MM.1S (cell line): Measurements from ENCODE around the gene MFSD1.

Experiments
- DNase-seq: peaks from one replicate; pipeline ENCODE4 v3.0.0-alpha.2; 2015
- H2AFZ ChIP-seq: fragments of 300-600 bp; sonication (generic); 2 replicates; pipeline ENCODE4 v1.6.0; 2016; ENCODE audit warnings: antibody characterized with exemption, low read length
- H3F3A ChIP-seq: fragments of 300-600 bp; sonication (generic); 2 replicates; pipeline ENCODE4 v1.6.1; 2016; ENCODE audit warnings: mild to moderate bottlenecking, antibody characterized with exemption, low read length, moderate library complexity, mixed read lengths; ENCODE audit not compliant: insufficient read depth
- H3K27ac ChIP-seq: fragments of 300-600 bp; sonication (generic); 2 replicates; pipeline ENCODE4 v1.5.1; 2016; ENCODE audit warnings: mild to moderate bottlenecking, low read length
- H3K27me3 ChIP-seq: fragments of 300-600 bp; sonication (generic); replicated peaks from 2 replicates; pipeline ENCODE4 v1.6.0; 2016; ENCODE audit warnings: low read length; ENCODE audit not compliant: insufficient read depth
- H3K36me3 ChIP-seq: fragments of 300-600 bp; sonication (generic); replicated peaks from 2 replicates; pipeline ENCODE4 v1.6.1; 2016; ENCODE audit warnings: mild to moderate bottlenecking, low read length, mixed read lengths; ENCODE audit not compliant: insufficient read depth
- H3K4me1 ChIP-seq: fragments of 300-600 bp; sonication (generic); 2 replicates; pipeline ENCODE4 v1.6.1; 2016; ENCODE audit warnings: low read length, mixed read lengths
- H3K4me2 ChIP-seq: fragments of 300-600 bp; sonication (generic); 2 replicates; pipeline ENCODE4 v1.6.0; 2016; ENCODE audit warnings: low read depth, low read length
- H3K4me3 ChIP-seq: fragments of 300-600 bp; sonication (generic); 2 replicates; pipeline ENCODE4 v1.5.1; 2016; ENCODE audit warnings: low read length, mixed read lengths
- H3K79me2 ChIP-seq: fragments of 300-600 bp; sonication (generic); 2 replicates; pipeline ENCODE4 v1.6.1; 2016; ENCODE audit warnings: mixed run types, low read length, mixed read lengths
- H3K9ac ChIP-seq: fragments of 300-600 bp; sonication (generic); 2 replicates; pipeline ENCODE4 v1.6.1; 2016; ENCODE audit warnings: low read length, mixed read lengths
- H3K9me2 ChIP-seq: fragments of 300-600 bp; sonication (generic); replicated peaks from 2 replicates; pipeline ENCODE4 v1.6.1; 2016; ENCODE audit warnings: mild to moderate bottlenecking, low read length, mixed read lengths; ENCODE audit not compliant: insufficient read depth
- H3K9me3 ChIP-seq: fragments of 300-600 bp; sonication (generic); replicated peaks from 2 replicates; pipeline ENCODE4 v1.6.1; 2016; ENCODE audit warnings: mild to moderate bottlenecking, low read length, mixed read lengths; ENCODE audit not compliant: insufficient read depth
- H4K20me1 ChIP-seq: fragments of 300-600 bp; sonication (generic); 2 replicates; pipeline ENCODE4 v1.6.1; 2016; ENCODE audit warnings: mild to moderate bottlenecking, low read length, moderate library complexity, mixed read lengths; ENCODE audit not compliant: insufficient read depth
- EZH2 ChIP-seq: fragments of 300-600 bp; sonication (generic); optimal IDR thresholded peaks from 2 replicates; pipeline ENCODE3; 2017; ENCODE audit warnings: low read depth, mild to moderate bottlenecking, antibody characterized with exemption, low read length, mixed read lengths
- EZH2phosphoT487 ChIP-seq: fragments of 300-600 bp; sonication (generic); IDR thresholded peaks from 2 replicates; pipeline ENCODE4 v1.6.1; 2018; ENCODE audit warnings: antibody characterized with exemption, low read length
- TF ChIP-seq, protein P1 (sequence below): fragments of 300-600 bp; sonication (generic); IDR thresholded peaks from 2 replicates; pipeline ENCODE4 v1.5.1; 2016; ENCODE audit warnings: antibody characterized with exemption, low read length, mixed read lengths

The MFSD1 gene

DNA sequence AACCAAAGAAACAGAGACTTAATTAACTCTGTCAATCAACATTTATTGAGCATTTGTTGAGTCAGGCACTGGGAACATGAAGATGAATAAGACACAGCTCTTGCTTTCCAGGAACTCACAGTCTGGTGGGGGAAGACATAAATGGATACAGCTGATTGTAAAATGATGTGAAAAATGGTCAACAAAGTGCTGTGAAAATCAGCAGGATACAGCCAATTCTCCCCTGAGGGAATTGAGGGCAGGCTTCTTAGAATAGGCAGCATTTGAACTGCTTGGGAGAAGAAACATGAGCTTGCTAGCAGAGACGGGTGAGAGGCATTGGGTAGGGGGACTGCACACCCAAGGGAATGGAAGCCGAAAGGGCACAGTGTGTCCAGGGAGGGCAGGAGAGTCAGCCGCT is 41.1 kb downstream of the MFSD1 start:
- Histone ChIP-seq H3K36me3 (no peaks in the 10 kb centered on the region), H2AFZ (no peak overlapping the region), H3K27me3 (no peaks in the 10 kb centered on the region), H3F3A (no peaks in the 10 kb centered on the region; the same call in 1 of the 2 replicates), H3K4me1 (peaks cover 20% of the 10 kb centered on the region), H3K9ac (no peak overlapping the region), H3K9me2 (no peaks in the 10 kb centered on the region), H4K20me1 (no peaks in the 10 kb centered on the region), H3K9me3 (no peaks in the 10 kb centered on the region), H3K79me2 (no peaks in the 10 kb centered on the region), H3K27ac (no peak overlapping the region), H3K4me2 (no peak overlapping the region), H3K4me3 (no peak overlapping the region)
- DNase-seq: no peak
- TF ChIP-seq EZH2phosphoT487 (no peak), EZH2 (no peak)
- TF ChIP-seq, protein P1, sequence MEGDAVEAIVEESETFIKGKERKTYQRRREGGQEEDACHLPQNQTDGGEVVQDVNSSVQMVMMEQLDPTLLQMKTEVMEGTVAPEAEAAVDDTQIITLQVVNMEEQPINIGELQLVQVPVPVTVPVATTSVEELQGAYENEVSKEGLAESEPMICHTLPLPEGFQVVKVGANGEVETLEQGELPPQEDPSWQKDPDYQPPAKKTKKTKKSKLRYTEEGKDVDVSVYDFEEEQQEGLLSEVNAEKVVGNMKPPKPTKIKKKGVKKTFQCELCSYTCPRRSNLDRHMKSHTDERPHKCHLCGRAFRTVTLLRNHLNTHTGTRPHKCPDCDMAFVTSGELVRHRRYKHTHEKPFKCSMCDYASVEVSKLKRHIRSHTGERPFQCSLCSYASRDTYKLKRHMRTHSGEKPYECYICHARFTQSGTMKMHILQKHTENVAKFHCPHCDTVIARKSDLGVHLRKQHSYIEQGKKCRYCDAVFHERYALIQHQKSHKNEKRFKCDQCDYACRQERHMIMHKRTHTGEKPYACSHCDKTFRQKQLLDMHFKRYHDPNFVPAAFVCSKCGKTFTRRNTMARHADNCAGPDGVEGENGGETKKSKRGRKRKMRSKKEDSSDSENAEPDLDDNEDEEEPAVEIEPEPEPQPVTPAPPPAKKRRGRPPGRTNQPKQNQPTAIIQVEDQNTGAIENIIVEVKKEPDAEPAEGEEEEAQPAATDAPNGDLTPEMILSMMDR: no peak

GRCh38 chr3:158845765-158846350 is 44.0 kb downstream of the MFSD1 start:
- H3K36me3 ChIP-seq: no peaks in the 10 kb centered on the region
- no peaks in the 10 kb centered on the region for H3K9me2 ChIP-seq
- no peak overlapping the region for H3K27ac ChIP-seq
- peaks cover 31% of the 10 kb centered on the region for H3K4me1 ChIP-seq
- H3F3A ChIP-seq: no peaks in the 10 kb centered on the region; the same call in 1 of the 2 replicates
- H3K9ac ChIP-seq: no peak overlapping the region
- H3K4me2 ChIP-seq: peak overlapping the region; percentile 31
- H2AFZ ChIP-seq: peak overlapping the region; percentile 32
- no peaks in the 10 kb centered on the region for H3K9me3 ChIP-seq
- H4K20me1 ChIP-seq: no peaks in the 10 kb centered on the region
- no peaks in the 10 kb centered on the region for H3K79me2 ChIP-seq
- DNase-seq: peak; percentile 80
- TF ChIP-seq EZH2phosphoT487: no peak
- TF ChIP-seq EZH2: no peak
- TF ChIP-seq, protein P1: peak; percentile 85
- H3K27me3 ChIP-seq: no peaks in the 10 kb centered on the region
- H3K4me3 ChIP-seq: no peak overlapping the region

- H3K4me1 ChIP-seq: peaks cover 31% of the 10 kb centered on the region
- peak; percentile 89 for DNase-seq
- 0 out of 2 replicates have a peak overlapping the region, but pooled peaks have one; percentile 11 for H3K4me3 ChIP-seq
- H3K4me2 ChIP-seq: peak overlapping the region; percentile 69
- TF ChIP-seq EZH2phosphoT487 (no peak), EZH2 (no peak)
- TF ChIP-seq, protein P1: peak; percentile 12; the same call in 1 of the 2 replicates
- H3K9me3 ChIP-seq: no peaks in the 10 kb centered on the region
- no peaks in the 10 kb centered on the region for H3K27me3 ChIP-seq
- no peaks in the 10 kb centered on the region for H3K9me2 ChIP-seq
- no peaks in the 10 kb centered on the region for H3K79me2 ChIP-seq
- peak overlapping the region; percentile 24; the same call in 1 of the 2 replicates for H3K9ac ChIP-seq
- peak overlapping the region; percentile 86 for H2AFZ ChIP-seq
- H3K36me3 ChIP-seq: no peaks in the 10 kb centered on the region
- no peaks in the 10 kb centered on the region for H4K20me1 ChIP-seq
- H3K27ac ChIP-seq: peak overlapping the region; percentile 58
- no peaks in the 10 kb centered on the region; the same call in 1 of the 2 replicates for H3F3A ChIP-seq
Measured at GRCh38 chr3:158846803-158847451, 45.1 kb downstream of the MFSD1 start.
